GM19023 (cell line): ENCODE results near the gene KRTAP1-5.
"Not testable (repeated sequence)": the region's sequence is repeated elsewhere in the genome, so short reads cannot be mapped to it uniquely, and the experiment has no call there.

Source experiments
- ATAC-seq: cut with Tn5 transposase; IDR thresholded peaks from one replicate; pipeline ENCODE4 v1.9.1; 2021; ENCODE audit warnings: mild to moderate bottlenecking, moderate library complexity; ENCODE audit not compliant: unreplicated experiment

The KRTAP1-5 gene

DNA sequence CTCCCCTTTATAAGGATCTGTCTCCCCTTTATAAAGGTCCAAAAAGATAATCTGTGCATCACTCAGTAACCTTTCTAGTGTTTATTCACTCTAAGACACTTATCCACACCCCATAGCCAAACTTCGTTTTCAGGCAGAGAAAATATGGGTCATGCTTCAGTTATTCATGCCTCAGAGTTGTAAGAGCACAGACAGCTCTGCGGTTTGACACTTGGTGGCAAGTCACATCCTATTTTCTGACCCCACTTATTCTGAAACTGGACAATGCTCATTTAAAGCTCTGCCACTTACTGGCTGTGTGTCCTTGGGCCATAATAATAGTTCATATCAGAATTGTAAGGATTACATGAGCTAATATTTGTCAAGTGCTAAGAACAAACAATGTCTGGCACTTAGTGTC lies 22.1 kb upstream of the KRTAP1-5 start:
- no peak for ATAC-seq

DNA sequence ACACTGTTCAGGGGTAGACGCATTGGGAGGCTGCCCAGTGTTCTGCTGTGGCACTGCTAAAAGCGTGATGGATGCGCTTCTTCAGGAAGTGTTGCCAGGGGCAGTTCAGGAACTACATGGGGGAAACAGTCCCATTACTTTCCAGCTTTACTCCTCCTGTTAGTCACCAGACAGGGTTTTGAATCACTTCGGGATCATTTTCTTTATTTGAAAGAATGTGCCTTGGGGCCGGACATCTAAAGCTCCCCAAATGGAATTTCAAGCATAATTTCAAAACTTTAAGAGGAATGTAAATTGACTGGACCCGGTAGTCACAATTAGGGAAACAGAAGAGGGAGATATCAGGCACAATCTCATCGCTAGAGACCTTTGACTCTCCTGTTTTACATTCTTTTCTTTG lies 21.4 kb upstream of the KRTAP1-5 start:
- no peak for ATAC-seq

DNA sequence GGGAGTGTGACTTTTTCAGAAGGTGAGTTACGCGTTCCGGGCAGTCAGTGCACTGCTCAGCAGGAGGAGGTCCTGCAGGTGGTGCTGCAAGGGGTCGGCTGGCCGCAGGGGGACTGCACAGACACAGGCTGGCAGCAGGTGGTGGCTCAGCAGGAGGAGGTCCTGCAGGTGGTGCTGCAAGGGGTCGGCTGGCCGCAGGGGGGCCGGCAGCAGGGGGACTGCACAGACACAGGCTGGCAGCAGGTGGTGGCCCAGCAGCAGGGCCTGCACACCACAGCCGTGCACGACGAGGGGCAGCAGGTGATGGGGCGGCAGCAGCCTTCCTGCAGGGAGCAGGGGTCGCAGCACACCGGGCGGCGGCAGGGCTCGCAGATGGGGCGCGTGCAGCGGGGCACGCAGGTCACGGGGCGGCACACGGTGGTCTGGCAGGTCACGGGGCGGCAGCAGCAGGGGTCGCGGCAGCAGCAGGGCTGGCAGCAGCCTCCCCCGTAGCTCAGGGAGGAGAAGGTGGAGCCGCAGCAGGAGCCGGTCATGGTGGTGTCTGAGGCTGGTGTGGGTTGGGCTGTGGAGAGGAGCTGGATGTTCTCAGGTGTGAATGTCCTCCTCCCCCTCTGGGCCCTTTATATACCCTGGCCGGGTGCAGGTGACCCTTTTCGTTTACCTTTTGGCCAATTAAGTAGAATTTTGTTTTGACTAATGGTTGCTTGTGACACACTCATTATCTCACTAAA lies 19.9 kb upstream of the KRTAP1-5 start, which contains the start of gene KRTAP2-1:
Gene KRTAP2-1 (minus strand): TSS at position 582 of the 731 bp plus-strand sequence. CDS start 49 bp downstream, at position 533.
- ATAC-seq: not testable (repeated sequence)

DNA sequence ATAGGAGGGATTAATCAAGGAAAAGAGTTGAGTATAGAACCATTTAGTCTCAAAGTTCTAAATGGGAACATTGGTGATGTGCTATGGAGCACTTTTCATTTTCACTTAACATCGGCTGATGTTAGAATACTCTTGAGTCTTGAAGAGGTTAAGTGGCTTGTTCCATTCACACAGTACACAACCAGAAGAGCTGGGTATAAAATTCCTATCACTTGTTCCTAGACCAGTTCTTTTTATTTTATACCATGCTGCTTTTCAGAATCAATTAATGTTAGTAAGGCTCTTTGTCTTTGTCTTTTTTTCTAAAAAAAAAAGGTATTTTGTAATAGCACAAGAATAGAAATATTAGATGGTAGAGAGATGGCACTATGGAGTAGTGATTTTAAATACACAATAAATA lies 15.9 kb upstream of the KRTAP1-5 start:
- no peak for ATAC-seq

DNA sequence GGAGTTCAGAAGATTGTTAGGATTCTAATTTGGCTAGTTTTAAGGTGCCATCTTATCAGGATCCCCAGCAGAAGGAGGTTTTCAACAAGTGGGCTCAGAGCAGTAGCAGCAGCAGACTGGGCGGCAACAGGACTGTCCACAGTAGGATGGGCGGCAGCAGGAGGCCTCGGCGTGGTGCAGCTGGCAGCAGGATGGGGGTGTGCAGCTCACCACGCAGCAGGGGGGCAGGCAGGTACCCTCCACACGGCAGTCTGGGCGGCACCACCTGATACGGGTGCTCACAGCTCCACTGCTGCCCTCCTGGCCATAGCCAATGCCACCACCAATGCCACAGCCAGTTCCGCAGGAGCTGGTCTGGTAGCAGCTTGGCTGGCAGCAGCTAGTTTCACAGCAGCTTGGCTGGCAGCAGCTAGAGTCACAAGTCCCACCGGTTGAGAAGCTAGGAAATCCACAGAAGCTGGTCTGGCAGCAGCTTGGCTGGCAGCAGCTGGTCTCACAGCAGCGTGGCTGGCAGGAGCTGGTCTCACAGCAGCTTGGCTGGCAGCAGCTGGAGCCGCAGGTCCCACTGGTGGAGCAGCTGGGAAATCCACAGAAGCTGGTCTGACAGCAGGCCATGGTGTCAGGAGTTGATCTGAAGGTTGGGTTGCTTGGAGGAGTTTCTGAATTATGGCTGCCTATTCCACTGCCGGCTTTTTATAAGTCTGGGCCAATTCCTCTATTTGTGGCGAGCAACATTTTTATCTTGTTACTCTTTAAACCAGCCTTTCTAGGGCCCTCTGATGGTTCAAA lies 14.0 kb upstream of the KRTAP1-5 start, which contains the start of gene KRTAP1-1:
Gene KRTAP1-1 (minus strand): TSS at position 668 of the 789 bp plus-strand sequence. CDS start 53 bp downstream, at position 615.
- not testable (repeated sequence) for ATAC-seq

DNA sequence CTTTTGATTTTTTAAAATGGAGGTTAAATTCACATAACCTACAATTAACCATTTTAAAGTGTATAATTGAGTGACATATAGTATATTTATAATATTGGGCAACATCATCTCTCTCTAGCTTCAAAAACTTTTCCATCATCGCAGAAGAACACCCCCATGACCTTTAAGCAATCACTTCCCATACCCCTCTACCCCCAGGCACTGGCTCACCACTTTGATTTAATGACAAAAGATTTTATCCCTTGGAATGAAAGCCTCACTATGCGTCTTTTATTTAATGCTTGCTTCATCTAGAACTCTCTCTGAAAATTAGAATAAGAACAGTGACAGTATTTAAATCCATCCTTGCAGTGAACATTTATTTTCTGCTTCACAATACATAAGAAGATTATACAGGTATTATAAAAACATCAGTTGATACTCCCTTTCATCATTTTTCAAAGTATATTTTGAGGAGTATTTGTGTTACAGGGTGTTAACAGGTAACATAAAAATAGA lies 10.9 kb upstream of the KRTAP1-5 start:
- no peak for ATAC-seq

DNA sequence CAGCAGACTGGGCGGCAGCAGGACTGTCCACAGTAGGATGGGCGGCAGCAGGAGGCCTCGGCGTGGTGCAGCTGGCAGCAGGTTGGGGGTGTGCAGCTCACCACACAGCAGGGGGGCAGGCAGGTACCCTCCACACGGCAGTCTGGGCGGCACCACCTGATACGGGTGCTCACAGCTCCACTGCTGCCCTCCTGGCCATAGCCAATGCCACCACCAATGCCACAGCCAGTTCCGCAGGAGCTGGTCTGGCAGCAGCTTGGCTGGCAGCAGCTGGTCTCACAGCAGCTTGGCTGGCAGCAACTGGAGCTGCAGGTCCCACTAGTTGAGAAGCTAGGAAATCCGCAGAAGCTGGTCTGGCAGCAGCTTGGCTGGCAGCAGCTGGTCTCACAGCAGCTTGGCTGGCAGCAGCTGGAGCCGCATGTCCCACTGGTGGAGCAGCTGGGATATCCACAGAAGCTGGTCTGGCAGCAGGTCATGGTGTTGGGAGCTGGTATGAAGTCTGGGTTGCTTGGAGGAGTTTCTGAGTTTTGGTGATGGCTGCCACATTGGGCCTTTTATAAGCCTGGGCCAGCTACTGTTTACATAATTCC lies 7.4 kb upstream of the KRTAP1-5 start, which contains the start of gene KRTAP1-3:
Gene KRTAP1-3 (minus strand): TSS at position 529 of the 590 bp plus-strand sequence. CDS start 53 bp downstream, at position 476.
- not testable (repeated sequence) for ATAC-seq

DNA sequence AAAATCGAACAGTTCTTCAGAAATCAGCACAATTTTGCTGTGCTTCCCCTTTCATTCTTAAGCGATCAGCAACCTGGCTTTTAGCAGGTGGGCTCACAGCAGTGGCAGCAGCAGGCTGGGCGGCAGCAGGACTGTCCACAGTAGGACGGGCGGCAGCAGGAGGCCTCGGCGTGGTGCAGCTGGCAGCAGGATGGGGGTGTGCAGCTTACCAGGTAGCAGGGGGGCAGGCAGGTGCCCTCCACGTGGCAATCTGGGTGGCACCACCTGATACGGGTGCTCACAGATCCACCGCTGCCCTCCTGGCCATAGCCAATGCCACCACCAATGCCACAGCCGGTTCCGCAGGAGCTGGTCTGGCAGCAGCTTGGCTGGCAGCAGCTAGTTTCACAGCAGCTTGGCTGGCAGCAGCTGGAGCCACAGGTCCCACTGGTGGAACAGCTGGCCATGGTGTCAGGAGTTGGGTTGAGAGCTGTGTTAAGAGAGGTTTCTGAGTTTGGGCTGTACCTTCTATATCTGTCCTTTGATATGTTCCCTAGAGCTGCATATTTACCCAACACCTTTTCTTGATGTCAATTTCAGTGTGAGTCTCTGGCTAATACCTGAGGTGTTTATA lies 2.7 kb upstream of the KRTAP1-5 start, which contains the start of gene KRTAP1-4:
Gene KRTAP1-4 (minus strand): TSS at position 563 of the 613 bp plus-strand sequence. CDS start 117 bp downstream, at position 446.
- no peak for ATAC-seq

DNA sequence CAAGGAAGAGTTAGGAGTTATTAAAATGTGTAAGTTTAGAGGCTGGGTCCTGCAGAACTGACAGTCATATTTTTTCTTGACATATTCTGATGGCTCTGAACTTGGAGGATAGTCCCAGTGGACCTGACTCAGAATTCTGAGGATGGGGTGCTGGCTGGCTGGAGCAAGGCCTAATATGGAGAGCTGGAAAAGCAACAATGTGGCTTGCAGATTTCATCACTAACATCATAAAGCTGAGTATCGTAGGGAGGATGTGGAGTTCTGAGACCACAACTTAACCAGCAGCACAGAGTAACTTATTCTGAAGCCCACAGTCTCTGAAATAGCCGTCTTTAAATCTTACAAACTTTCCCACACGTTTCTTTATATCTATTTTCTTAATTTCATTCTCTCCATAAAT lies 2.3 kb downstream of the KRTAP1-5 start:
- no peak for ATAC-seq

DNA sequence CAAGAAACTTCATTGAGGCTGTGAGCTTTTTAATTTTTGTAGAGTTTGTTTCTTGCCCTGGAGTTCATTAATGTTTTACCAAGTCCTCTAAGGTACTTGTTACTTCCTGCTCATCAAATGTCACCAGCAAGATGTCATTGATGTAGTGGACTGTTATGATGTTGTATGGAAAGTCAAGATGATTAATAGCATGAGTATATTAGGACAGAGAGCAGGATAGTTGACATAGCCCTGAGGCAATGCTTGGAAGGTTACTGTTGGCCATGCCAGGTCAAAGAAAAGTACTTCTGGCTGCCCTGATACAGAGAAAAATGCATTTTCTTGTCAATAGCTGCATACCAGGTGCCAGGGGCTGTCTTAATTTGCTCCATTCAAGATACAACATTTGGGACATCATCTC lies 6.7 kb downstream of the KRTAP1-5 start:
- no peak for ATAC-seq

DNA sequence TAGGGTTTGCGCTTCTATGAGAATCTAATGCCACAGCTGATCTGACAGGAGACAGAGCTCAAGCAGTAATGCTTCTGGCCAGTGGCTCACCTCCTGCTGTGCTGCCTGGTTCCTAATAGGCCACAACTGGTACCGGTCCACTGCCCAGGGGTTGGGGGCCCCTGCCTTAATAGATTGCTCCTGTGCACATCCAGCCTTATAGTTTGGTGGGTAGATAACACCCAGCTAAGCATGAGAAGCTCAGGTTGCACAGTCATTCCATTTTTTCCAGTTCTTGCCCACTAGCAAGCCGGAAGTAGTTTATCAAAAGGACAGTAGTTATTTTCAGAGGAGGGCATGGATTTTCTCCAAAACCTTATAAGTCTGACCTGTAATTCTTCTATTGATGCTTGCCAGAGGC lies 7.6 kb downstream of the KRTAP1-5 start:
- no peak for ATAC-seq

DNA sequence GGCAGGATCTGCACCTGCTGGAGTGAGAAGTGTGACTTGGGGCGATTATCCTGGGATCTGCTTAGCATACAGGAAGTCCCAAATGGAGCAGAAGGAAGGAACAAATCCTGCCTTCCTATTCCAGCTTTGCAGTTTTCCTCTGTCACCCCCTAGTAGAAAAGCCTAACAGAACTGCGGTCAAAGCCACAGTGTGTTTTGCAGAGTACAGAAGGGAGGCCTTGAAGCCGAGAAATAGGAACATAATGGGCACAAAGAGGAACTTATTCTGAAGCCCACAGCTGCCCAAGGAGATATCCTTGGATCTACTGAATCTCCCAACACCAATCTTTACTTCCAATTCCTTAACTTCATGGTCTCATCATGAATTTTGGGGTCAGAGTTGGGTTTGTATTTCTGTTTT lies 8.5 kb downstream of the KRTAP1-5 start:
- ATAC-seq: no peak

DNA sequence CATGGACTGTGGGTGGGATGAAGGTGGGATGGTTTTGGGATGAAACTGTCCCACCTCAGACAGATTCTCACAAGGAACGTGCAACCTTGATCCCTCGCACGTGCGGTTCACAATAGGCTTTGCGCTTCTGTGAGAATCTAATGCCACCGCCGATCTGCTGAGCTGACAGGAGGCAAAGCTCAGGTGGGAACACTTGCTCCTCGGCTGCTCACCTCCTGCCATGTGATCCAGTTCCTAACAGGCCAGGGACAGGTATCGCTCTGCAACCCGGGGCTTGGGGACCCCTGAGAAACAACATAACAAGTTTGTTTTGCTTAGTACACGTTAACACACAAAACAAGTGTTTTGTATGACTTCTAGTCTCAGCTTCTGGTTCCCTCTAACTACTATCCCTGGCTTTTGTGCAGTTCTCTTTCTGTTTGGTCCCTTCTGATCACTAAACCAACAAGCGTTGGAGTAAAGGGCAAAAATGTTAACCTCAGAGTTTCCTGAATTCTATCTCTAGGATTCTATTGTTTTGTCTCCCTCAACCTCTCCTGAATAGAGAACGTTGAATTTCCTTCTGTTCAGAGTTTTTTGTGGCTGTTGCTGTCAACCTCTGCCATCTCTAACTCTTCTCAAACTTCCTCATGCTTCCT lies 10.3 kb downstream of the KRTAP1-5 start:
- ATAC-seq: no peak

DNA sequence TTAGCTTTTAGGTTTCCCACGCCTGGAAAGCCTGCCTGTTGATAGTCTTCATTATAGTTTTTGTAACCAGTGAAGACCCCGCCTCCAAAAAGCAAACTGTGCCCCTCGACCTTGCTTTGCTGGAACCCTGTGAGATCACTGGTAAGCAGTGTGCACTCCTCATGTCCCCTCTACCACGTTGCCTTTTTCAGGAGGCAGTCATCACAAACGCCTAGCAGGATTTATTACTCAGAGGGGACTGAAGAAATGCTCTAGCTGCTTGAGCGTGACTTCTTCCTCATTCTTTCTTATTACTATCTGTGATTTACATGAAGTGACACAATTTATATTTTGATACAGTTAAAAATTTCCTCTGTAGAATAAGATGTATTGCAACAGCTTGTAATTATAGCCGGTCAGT lies 11.6 kb downstream of the KRTAP1-5 start:
- ATAC-seq: no peak

DNA sequence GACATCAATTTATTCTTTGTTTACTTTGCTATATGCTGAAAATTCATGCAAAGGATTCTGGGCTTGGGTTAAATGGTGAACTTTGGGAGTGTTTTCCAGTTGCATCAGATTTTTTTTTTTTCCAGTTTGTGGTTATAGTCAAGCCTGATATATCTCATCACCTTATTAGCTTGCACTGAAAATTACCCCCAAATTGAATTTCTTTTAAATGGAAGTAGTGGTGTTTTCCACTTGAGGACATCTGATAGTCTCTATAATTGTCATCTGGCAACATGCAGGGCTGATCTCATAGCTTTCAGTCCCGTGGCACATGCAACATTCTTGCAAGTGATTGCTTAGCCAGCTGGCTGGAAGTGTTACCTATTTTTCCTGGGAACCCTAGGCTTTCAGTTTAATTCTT lies 13.4 kb downstream of the KRTAP1-5 start:
- no peak for ATAC-seq

DNA sequence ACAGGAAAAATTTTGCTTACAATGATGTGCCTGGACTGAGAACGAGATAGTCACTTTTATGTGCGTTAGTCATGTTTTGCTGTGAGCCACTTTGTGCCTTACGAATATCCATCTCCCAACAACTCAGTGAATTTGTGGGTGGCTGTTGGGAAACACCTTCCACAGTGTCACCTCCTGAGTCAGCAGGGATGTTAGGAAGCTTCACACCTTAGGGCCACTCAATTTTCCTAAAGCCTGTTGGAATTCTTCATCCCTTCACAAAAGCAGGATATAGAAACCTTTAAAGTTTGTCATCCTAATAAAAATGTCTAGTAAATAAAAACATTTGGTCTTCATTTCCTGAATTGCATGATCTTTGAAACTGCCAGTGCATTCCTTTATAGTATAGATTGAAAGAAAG lies 13.8 kb downstream of the KRTAP1-5 start:
- ATAC-seq: no peak

DNA sequence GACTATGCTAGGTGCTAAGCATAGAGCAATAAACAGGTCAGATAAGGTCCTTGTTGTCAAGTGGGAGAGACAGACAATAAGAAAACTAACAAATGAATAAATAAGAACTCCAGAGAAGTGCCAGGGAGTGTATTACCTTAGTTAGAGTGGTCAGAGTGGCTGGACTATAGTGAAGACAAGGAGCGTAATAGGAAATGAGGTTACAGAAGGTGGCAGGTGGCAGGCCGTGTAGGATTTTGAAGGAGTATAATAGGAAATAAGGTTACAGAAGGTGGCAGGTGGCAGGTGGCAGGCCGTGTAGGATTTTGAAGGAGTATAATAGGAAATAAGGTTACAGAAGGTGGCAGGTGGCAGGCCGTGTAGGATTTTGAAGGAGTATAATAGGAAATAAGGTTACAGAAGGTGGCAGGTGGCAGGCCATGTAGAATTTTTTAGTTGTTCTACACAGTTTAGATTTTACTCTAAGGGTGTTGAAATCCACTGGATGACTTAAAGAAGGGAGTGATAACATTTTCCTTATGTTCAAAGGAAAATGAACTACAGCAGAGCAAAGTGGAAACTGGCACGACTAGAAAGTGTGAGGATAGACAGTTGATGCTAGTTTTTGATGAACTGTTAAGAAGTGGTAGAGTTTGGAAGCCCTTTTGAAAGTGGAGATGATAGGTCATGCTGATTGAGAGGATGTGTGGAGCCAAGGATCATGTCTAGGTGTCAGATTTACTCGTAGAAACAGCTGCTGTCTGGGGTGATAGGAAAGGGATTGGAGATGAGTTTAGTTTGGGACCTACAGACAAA lies 14.5 kb downstream of the KRTAP1-5 start:
- no peak for ATAC-seq

DNA sequence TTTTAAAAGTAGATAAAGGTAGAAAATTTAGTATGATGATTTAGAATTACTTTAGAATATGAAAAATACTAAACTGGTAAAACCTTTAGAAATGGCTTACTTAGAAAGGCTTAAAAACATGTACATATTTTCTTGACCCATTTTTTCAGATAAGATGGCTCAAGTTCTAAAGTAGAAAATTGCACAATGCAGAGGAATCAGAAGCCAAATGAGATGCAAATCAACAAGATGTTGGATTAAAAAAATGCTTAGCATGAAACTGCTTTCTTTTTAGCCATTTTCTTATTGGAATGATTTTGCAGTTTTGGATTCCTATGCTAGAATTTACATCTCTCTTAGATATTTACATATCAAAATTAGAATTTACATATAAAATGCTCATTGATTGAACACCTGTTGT lies 16.6 kb downstream of the KRTAP1-5 start:
- no peak for ATAC-seq

DNA sequence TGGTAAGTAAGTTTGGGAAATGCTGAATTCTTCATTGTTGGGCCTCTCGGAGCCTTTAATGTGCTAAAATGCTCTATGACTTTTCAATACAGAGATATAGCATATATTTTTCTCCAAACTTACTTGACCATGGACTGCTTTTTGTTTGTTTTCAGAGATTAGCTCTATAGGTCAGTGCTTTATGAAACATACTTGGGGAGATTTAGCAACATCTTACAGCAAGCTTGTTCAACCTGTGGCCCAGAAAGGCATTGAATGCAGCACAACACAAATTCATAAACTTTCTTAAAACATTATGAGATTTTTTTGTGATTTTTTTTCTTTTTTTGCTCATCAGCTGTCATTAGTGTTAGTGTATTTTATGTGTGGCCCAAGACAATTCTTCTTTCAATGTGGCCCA lies 17.1 kb downstream of the KRTAP1-5 start:
- ATAC-seq: no peak
